Adrenal gland (tissue), 5 donors: ENCODE measurements around the gene AOPEP.

ENCODE experiments used
- POLR2A ChIP-seq, 2 donors: fragments of 450-650 bp; IDR thresholded peaks; one replicate each; pipeline ENCODE4 v1.6.1; 2017; ENCODE audit warnings: antibody characterized with exemption in 2 of 2, mild to moderate bottlenecking in 2 of 2, moderate library complexity in 1 of 2
- TF ChIP-seq, protein P1 (sequence below), 6 experiments: fragments of 450-650 bp in 4 of 6; fragments of 200-600 bp in 2 of 6; sonication (generic) in 1 of 6; IDR thresholded peaks; 1 replicate in 5 of 6; 2 replicates in 1 of 6; pipeline versions ENCODE4 v1.5.1 to v1.8.0; 2016 to 2021; ENCODE audit warnings: antibody characterized with exemption in 6 of 6, mild to moderate bottlenecking in 2 of 6, moderate library complexity in 1 of 6
- donor health status: DM: no; HTN: no; CAD: no.

DNA sequence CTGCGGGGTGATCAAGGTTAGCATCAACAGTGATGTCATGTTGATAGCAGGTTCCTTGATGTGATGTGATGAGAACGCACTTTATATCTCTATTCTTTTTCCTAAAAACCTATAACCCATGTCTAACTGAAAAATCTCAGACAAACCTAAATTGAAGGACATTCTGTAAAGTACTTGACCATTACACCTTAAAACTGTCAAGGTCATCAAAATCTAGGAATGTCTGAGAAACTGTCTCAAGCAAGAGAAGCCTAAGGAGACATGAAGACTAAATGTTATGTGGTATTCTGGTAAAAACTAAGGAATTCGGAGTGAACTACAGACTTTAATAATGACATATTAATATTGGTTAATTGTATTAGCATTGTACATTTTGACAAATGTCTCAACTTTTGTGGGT, 170.0 kb downstream of the AOPEP start:
- TF ChIP-seq, protein P1, sequence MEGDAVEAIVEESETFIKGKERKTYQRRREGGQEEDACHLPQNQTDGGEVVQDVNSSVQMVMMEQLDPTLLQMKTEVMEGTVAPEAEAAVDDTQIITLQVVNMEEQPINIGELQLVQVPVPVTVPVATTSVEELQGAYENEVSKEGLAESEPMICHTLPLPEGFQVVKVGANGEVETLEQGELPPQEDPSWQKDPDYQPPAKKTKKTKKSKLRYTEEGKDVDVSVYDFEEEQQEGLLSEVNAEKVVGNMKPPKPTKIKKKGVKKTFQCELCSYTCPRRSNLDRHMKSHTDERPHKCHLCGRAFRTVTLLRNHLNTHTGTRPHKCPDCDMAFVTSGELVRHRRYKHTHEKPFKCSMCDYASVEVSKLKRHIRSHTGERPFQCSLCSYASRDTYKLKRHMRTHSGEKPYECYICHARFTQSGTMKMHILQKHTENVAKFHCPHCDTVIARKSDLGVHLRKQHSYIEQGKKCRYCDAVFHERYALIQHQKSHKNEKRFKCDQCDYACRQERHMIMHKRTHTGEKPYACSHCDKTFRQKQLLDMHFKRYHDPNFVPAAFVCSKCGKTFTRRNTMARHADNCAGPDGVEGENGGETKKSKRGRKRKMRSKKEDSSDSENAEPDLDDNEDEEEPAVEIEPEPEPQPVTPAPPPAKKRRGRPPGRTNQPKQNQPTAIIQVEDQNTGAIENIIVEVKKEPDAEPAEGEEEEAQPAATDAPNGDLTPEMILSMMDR (IDR thresholded peaks at IDR 0.05): no peak
- TF ChIP-seq POLR2A (IDR thresholded peaks at IDR 0.05): no peak
